ENCODE results near the gene OR51G1.

DNA sequence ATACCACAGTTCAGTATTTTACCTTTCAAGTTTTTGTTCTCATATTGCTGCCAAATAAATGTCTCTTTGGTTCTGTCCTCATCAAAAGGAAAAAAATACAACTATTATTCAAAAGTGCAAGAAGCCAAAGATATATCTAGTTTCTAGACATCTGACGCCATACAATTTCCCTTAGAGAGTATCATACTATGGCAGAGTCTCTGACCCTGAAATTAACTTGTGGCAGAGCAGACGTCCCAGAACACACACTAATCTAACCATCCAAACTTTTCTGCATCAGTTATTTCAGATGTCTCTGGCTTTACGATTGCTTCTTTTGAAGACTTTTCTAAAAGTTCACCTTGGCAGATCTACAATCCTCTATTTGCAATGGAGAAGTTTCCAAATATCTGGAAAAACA, 39.8 kb downstream of the OR51G1 start:
- TF ChIP-seq, protein P1, sequence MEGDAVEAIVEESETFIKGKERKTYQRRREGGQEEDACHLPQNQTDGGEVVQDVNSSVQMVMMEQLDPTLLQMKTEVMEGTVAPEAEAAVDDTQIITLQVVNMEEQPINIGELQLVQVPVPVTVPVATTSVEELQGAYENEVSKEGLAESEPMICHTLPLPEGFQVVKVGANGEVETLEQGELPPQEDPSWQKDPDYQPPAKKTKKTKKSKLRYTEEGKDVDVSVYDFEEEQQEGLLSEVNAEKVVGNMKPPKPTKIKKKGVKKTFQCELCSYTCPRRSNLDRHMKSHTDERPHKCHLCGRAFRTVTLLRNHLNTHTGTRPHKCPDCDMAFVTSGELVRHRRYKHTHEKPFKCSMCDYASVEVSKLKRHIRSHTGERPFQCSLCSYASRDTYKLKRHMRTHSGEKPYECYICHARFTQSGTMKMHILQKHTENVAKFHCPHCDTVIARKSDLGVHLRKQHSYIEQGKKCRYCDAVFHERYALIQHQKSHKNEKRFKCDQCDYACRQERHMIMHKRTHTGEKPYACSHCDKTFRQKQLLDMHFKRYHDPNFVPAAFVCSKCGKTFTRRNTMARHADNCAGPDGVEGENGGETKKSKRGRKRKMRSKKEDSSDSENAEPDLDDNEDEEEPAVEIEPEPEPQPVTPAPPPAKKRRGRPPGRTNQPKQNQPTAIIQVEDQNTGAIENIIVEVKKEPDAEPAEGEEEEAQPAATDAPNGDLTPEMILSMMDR (IDR thresholded peaks at IDR 0.05; ENCODE audit: insufficient read depth, low read length, poor library complexity, severe bottlenecking) = no peak
- no peak for TF ChIP-seq EZH2phosphoT487 (conservative IDR thresholded peaks at IDR 0.05; ENCODE audit: low read length)

All from SU-DHL-6 (cell line).